HCT116 (cell line): ENCODE measurements around the gene CTNNAL1. TPM values are rescaled to one million over a fixed set of nuclear protein-coding genes. Genes with fewer than 3 reads are reported as not detected.

Source experiments
- ATAC-seq: fragments of 200-7000 bp; cut with Tn5 transposase; 2 replicates; pipeline ENCODE4 v1.9.1; 2020; ENCODE audit warnings: mild to moderate bottlenecking, moderate library complexity
- BruUV-seq: library from RNA; stranded (reverse); fragments of 400-500 nt; replicated peaks from 2 replicates; lab custom pipeline; 2021; lab: Mats Ljungman, UMichigan
- CTCF ChIA-PET: fragments of 300-600 bp; sonication (Branson Sonifier 250); formaldehyde crosslinking; loops from one replicate; lab custom pipeline; 2021; ENCODE audit warnings: antibody characterized with exemption; lab: Charles Lee
- POLR2A ChIA-PET: fragments of 300-600, 350-600 bp; sonication (Branson Sonifier 250); formaldehyde crosslinking; loops from one replicate; lab custom pipeline; 2021; ENCODE audit warnings: antibody characterized with exemption; lab: Charles Lee
- RAD21 ChIA-PET, 2 experiments: fragments of 300-600 bp; sonication (Branson Sonifier 250); formaldehyde crosslinking; loops; one replicate each; lab custom pipeline; 2023; ENCODE audit warnings: low total read pairs in 2 of 2; ENCODE audit not compliant: uncharacterized antibody in 2 of 2, unreplicated experiment in 2 of 2, low non-redundant PET in 1 of 2; lab: Charles Lee
- DNase-seq: peaks from one replicate; pipeline ENCODE4 v3.0.0-alpha.2; 2010; ENCODE audit warnings: low read depth, low spot score
- H2AFZ ChIP-seq: fragments of 200-600 bp; shearing (Covaris generic), sonication (generic); 2 replicates; pipeline ENCODE4 v1.6.1; 2017; ENCODE audit warnings: low read depth, mixed run types, mixed read lengths, antibody characterized with exemption, low read length; ENCODE audit not compliant: poor library complexity, severe bottlenecking
- H3K27ac ChIP-seq: 2 replicates; pipeline ENCODE4 v1.5.1; 2012; ENCODE audit warnings: low read depth, low read length
- H3K27me3 ChIP-seq: fragments of 200-600 bp; sonication (generic); 2 replicates; pipeline ENCODE4 v1.6.1; 2016; ENCODE audit warnings: mixed run types, low read length, mixed read lengths; ENCODE audit not compliant: insufficient read depth
- H3K36me3 ChIP-seq, 2 experiments: fragments of 200-500 bp in 1 of 2; fragments of 200-600 bp in 1 of 2; sonication (Bioruptor generic) in 1 of 2; sonication (generic) in 1 of 2; 2 replicates each; pipeline versions ENCODE4 v1.5.1 to v1.6.1; 2014 to 2016; ENCODE audit warnings: low read length in 2 of 2, inconsistent platforms in 1 of 2, mixed read lengths in 1 of 2, mixed run types in 1 of 2; ENCODE audit not compliant: insufficient read depth in 2 of 2, control insufficient read depth in 1 of 2
- H3K4me1 ChIP-seq, 2 experiments: fragments of 200-600 bp in 1 of 2; sonication (generic) in 1 of 2; 2 replicates each; pipeline versions ENCODE4 v1.5.1 to v1.6.1; 2012 to 2017; ENCODE audit warnings: low read length in 2 of 2, inconsistent platforms in 1 of 2, mild to moderate bottlenecking in 1 of 2, mixed read lengths in 1 of 2, mixed run types in 1 of 2, moderate library complexity in 1 of 2; ENCODE audit not compliant: insufficient read depth in 2 of 2, control insufficient read depth in 1 of 2
- H3K4me2 ChIP-seq: fragments of 200-600 bp; sonication (generic); 2 replicates; pipeline ENCODE4 v1.6.1; 2017; ENCODE audit warnings: mixed run types, low read length, mixed read lengths
- H3K4me3 ChIP-seq, 2 experiments: fragments of 200-600 bp in 1 of 2; sonication (generic) in 1 of 2; replicated peaks in 1 of 2; 2 replicates each; pipeline ENCODE4 v1.5.1; 2011 to 2016; ENCODE audit warnings: low read length in 2 of 2, control low read depth in 1 of 2, low read depth in 1 of 2, mild to moderate bottlenecking in 1 of 2, mixed read lengths in 1 of 2, mixed run types in 1 of 2
- H3K79me2 ChIP-seq: fragments of 200-600 bp; sonication (generic); 2 replicates; pipeline ENCODE4 v1.6.1; 2017; ENCODE audit warnings: mild to moderate bottlenecking, mixed run types, low read length, moderate library complexity, mixed read lengths; ENCODE audit not compliant: insufficient read depth
- H3K9ac ChIP-seq: fragments of 200-600 bp; sonication (generic); 2 replicates; pipeline ENCODE4 v1.6.1; 2016; ENCODE audit warnings: low read length, mixed read lengths
- H3K9me2 ChIP-seq: fragments of 200-600 bp; sonication (generic), shearing (Covaris generic); 2 replicates; pipeline ENCODE4 v1.6.1; 2017; ENCODE audit warnings: mixed run types, mild to moderate bottlenecking, moderate library complexity; ENCODE audit not compliant: insufficient read depth
- H3K9me3 ChIP-seq, 2 experiments: fragments of 200-500 bp in 1 of 2; fragments of 200-600 bp in 1 of 2; sonication (Bioruptor generic) in 1 of 2; sonication (generic) in 1 of 2; 2 replicates each; pipeline ENCODE4 v1.6.1; 2014 to 2017; ENCODE audit warnings: low read length in 2 of 2, mixed read lengths in 2 of 2, inconsistent platforms in 1 of 2, low read depth in 1 of 2, mild to moderate bottlenecking in 1 of 2, mixed run types in 1 of 2, moderate library complexity in 1 of 2; ENCODE audit not compliant: control insufficient read depth in 1 of 2, insufficient read depth in 1 of 2
- H4K20me1 ChIP-seq: fragments of 200-600 bp; sonication (generic), shearing (Covaris generic); 2 replicates; pipeline ENCODE4 v1.6.1; 2017; ENCODE audit warnings: mixed run types, mild to moderate bottlenecking, moderate library complexity; ENCODE audit not compliant: insufficient read depth
- CBX3 ChIP-seq: IDR thresholded peaks from 2 replicates; pipeline ENCODE4 v1.6.1; 2012; ENCODE audit warnings: low read depth
- TCF7L2 ChIP-seq: IDR thresholded peaks from 2 replicates; pipeline ENCODE4 v1.7.0; 2011; ENCODE audit warnings: borderline replicate concordance, inconsistent platforms; ENCODE audit not compliant: insufficient read depth, insufficient read length; ENCODE audit errors: extremely low read depth
- ZBTB33 ChIP-seq: IDR thresholded peaks from 2 replicates; pipeline ENCODE4 v1.6.1; 2011; ENCODE audit warnings: mild to moderate bottlenecking, low read length, moderate library complexity; ENCODE audit not compliant: insufficient replicate concordance; ENCODE audit errors: extremely low read depth
- intact Hi-C: fragments of 100-400 bp; cut with micrococcal nuclease; formaldehyde crosslinking; loops from 2 replicates; pipeline ENCODE4 v1.10.0; 2022
- total RNA-seq: library from RNA; stranded (reverse); gene quantifications from one replicate; pipeline ENCODE4 v1.2.1, GENCODE V29; 2021; ENCODE audit not compliant: unreplicated experiment

CTNNAL1 gene
- total RNA-seq, 1 experiment from 2014 or later, result 87.2 TPM

GRCh38 chr9:109039539-109039938 is 26.2 kb upstream of the CTNNAL1 start:
- no TSS peak for BruUV-seq
- Histone ChIP-seq H3K4me3 (no peak overlapping the region), H3K79me2 (0 out of 2 replicates have a peak, but pooled peaks cover 11% of the 10 kb centered on the region), H2AFZ (no peak overlapping the region), H3K27ac (no peak overlapping the region), H3K27me3 (no peaks in the 10 kb centered on the region), H3K9ac (no peak overlapping the region), H3K4me2 (no peak overlapping the region), H3K4me1 (peaks cover 47 to 56% of the 10 kb centered on the region in 2 experiments), H3K9me3 (no peaks in the 10 kb centered on the region), H3K9me2 (no peaks in the 10 kb centered on the region), H3K36me3 (peaks cover 0 to 16% of the 10 kb centered on the region in 2 experiments; a peak in 1 of 4 replicates), H4K20me1 (no peaks in the 10 kb centered on the region)
- CTCF ChIA-PET, result no interaction called here
- no peak for TF ChIP-seq ZBTB33
- RAD21 ChIA-PET, result no interaction called here
- no peak for ATAC-seq
- DNase-seq, result no peak
- intact Hi-C loops, result no loop called here
- POLR2A ChIA-PET, result no interaction called here

- H3K36me3 ChIP-seq, result peaks cover 2 to 19% of the 10 kb centered on the region in 2 experiments; a peak in 2 of 4 replicates
- BruUV-seq, result no TSS peak
- ATAC-seq (no peak), DNase-seq (no peak)
- ChIA-PET RAD21 (no interaction called here), POLR2A (no interaction called here), CTCF (no interaction called here)
- no peaks in the 10 kb centered on the region for H3K9me3 ChIP-seq
- no peaks in the 10 kb centered on the region for H3K27me3 ChIP-seq
- H2AFZ ChIP-seq, result no peak overlapping the region
- H3K4me3 ChIP-seq, result no peak overlapping the region
- no peak overlapping the region; the same call in 1 of the 2 replicates for H3K27ac ChIP-seq
- TF ChIP-seq CBX3, result no peak
- TF ChIP-seq TCF7L2, result peak; percentile 27
- TF ChIP-seq, all 23 proteins: peak for 1
- H3K9me2 ChIP-seq, result no peaks in the 10 kb centered on the region
- no peaks in the 10 kb centered on the region for H4K20me1 ChIP-seq
- intact Hi-C loops, result no loop called here
- no peak overlapping the region for H3K9ac ChIP-seq
- peaks cover 53 to 59% of the 10 kb centered on the region in 2 experiments for H3K4me1 ChIP-seq
- H3K79me2 ChIP-seq, result 0 out of 2 replicates have a peak, but pooled peaks cover 11% of the 10 kb centered on the region
- peak overlapping the region; percentile 60 for H3K4me2 ChIP-seq
Observed at GRCh38 chr9:109037946-109038715, 24.8 kb upstream of the CTNNAL1 start.
